Measurements from ENCODE around the gene L3HYPDH. TPM values are rescaled to one million over a fixed set of nuclear protein-coding genes. Genes with fewer than 3 reads are reported as not detected.
A peak's percentile ranks its signal among the peaks of the same experiment; 100 is the strongest.

L3HYPDH gene
- polyA plus RNA-seq, 1 donor from 2014 or later, result 14.9 TPM

DNA sequence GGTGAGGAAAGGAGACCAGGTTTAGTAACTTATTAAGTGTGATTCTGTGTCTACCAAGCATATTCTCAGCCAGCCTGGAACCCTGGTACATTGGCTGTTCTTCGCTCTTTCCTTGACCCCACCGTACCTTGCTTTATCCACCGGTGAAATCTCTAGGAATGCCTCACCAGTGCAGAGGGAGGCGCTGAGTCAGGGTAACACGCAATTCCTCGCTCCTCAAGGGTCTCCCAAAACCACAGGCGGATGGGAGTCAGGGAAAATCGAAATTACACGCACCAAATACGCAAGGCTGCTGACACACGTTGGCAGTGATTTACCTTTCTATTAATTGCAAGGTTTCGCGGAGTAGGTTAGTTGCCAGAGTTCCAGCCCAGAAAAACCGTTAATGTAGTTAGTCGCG is 845 bp downstream of the L3HYPDH start:
- peak overlapping the region; percentile 87 for H3K4me2 ChIP-seq (ENCODE audit: low read length)
- H4K20me1 ChIP-seq (ENCODE audit: insufficient read depth), result no peaks in the 10 kb centered on the region
- peak overlapping the region; percentile 82 for H3K27ac ChIP-seq (ENCODE audit: low read length)

DNA sequence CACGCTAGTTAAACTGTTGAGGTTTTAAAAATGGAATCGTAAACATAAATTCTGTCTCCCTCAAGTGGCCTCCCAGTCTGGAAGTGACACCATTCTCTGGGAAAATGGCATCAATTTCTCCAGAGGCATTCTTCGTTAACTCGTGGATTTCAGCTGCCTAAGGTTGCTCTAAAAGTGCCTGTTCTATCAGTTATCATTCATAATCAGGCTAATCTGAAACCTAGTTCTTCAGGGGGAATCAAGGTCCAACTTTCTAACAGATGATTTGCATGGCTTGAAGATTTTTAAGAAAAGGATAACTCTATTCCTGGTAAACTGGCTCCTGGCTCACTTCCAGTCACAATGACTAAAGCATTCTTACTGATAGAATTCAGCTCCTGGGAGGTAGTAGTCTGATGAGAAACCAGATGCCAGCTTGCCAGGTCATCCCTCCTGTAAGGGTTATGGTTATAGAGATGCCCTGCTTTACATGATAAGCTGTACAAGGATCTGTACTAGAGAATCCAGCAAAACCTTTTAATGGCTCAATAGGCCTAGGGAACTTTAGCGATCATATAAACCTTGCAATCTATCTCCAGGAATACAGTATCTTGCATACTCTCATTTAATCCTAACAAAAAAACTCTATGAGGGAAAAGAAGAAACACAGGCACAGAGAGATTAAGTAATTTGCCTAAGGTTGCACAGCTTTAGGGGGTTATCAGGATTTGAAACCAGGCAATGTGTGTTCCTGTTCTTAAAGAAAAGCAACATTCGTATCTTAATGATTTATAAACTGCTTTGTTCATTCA is 1.5 kb downstream of the L3HYPDH start:
- Histone ChIP-seq H3K27ac (ENCODE audit: low read length) (no peak overlapping the region), H4K20me1 (ENCODE audit: insufficient read depth) (no peaks in the 10 kb centered on the region), H3K36me3 (ENCODE audit: insufficient read depth, low read length) (no peaks in the 10 kb centered on the region), H3K9me2 (ENCODE audit: insufficient read depth, low read length) (no peaks in the 10 kb centered on the region), H3K9ac (ENCODE audit: low read length) (peak overlapping the region; percentile 79), H2AFZ (ENCODE audit: low read depth, low read length) (peak overlapping the region; percentile 84), H3K9me3 (ENCODE audit: low read length) (no peaks in the 10 kb centered on the region), H3K4me3 (ENCODE audit: low read length) (peak overlapping the region; percentile 88), H3F3A (ENCODE audit: insufficient read depth, low read length, poor library complexity, severe bottlenecking) (no peaks in the 10 kb centered on the region), H3K4me2 (ENCODE audit: low read length) (peak overlapping the region; percentile 87), H3K79me2 (replicated peaks; ENCODE audit: insufficient read depth, low read length) (peaks cover 26% of the 10 kb centered on the region), H3K27me3 (ENCODE audit: insufficient read depth, low read depth, low read length) (no peaks in the 10 kb centered on the region)
- TF ChIP-seq EP300 (conservative IDR thresholded peaks at IDR 0.05; ENCODE audit: poor library complexity, severe bottlenecking), result no peak
- TF ChIP-seq, protein P1, sequence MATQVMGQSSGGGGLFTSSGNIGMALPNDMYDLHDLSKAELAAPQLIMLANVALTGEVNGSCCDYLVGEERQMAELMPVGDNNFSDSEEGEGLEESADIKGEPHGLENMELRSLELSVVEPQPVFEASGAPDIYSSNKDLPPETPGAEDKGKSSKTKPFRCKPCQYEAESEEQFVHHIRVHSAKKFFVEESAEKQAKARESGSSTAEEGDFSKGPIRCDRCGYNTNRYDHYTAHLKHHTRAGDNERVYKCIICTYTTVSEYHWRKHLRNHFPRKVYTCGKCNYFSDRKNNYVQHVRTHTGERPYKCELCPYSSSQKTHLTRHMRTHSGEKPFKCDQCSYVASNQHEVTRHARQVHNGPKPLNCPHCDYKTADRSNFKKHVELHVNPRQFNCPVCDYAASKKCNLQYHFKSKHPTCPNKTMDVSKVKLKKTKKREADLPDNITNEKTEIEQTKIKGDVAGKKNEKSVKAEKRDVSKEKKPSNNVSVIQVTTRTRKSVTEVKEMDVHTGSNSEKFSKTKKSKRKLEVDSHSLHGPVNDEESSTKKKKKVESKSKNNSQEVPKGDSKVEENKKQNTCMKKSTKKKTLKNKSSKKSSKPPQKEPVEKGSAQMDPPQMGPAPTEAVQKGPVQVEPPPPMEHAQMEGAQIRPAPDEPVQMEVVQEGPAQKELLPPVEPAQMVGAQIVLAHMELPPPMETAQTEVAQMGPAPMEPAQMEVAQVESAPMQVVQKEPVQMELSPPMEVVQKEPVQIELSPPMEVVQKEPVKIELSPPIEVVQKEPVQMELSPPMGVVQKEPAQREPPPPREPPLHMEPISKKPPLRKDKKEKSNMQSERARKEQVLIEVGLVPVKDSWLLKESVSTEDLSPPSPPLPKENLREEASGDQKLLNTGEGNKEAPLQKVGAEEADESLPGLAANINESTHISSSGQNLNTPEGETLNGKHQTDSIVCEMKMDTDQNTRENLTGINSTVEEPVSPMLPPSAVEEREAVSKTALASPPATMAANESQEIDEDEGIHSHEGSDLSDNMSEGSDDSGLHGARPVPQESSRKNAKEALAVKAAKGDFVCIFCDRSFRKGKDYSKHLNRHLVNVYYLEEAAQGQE (IDR thresholded peaks at IDR 0.05; ENCODE audit: borderline replicate concordance), result no peak
- TF ChIP-seq EZH2 (IDR thresholded peaks at IDR 0.05; ENCODE audit: borderline replicate concordance, insufficient read depth, low read length, poor library complexity, severe bottlenecking), result no peak
- TF ChIP-seq TAF1 (IDR thresholded peaks at IDR 0.05; ENCODE audit: low read depth), result no peak
- no peak for TF ChIP-seq POLR2AphosphoS5 (IDR thresholded peaks at IDR 0.05)
- TF ChIP-seq RAD21 (conservative IDR thresholded peaks at IDR 0.05), result no peak
- TF ChIP-seq MXI1 (conservative IDR thresholded peaks at IDR 0.05; ENCODE audit: poor library complexity, severe bottlenecking), result no peak
- TF ChIP-seq SMC3 (conservative IDR thresholded peaks at IDR 0.05; ENCODE audit: poor library complexity), result no peak
- TF ChIP-seq, protein P2, sequence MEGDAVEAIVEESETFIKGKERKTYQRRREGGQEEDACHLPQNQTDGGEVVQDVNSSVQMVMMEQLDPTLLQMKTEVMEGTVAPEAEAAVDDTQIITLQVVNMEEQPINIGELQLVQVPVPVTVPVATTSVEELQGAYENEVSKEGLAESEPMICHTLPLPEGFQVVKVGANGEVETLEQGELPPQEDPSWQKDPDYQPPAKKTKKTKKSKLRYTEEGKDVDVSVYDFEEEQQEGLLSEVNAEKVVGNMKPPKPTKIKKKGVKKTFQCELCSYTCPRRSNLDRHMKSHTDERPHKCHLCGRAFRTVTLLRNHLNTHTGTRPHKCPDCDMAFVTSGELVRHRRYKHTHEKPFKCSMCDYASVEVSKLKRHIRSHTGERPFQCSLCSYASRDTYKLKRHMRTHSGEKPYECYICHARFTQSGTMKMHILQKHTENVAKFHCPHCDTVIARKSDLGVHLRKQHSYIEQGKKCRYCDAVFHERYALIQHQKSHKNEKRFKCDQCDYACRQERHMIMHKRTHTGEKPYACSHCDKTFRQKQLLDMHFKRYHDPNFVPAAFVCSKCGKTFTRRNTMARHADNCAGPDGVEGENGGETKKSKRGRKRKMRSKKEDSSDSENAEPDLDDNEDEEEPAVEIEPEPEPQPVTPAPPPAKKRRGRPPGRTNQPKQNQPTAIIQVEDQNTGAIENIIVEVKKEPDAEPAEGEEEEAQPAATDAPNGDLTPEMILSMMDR (IDR thresholded peaks at IDR 0.05; ENCODE audit: poor library complexity, severe bottlenecking), result no peak

More for the DNA sequence above, 845 bp downstream of the L3HYPDH start:
- Histone ChIP-seq H3K4me3 (ENCODE audit: low read length) (peak overlapping the region; percentile 88), H3F3A (ENCODE audit: insufficient read depth, low read length, poor library complexity, severe bottlenecking) (no peaks in the 10 kb centered on the region), H3K9me3 (ENCODE audit: low read length) (no peaks in the 10 kb centered on the region), H3K36me3 (ENCODE audit: insufficient read depth, low read length) (no peaks in the 10 kb centered on the region), H3K9ac (ENCODE audit: low read length) (peak overlapping the region; percentile 79), H3K9me2 (ENCODE audit: insufficient read depth, low read length) (no peaks in the 10 kb centered on the region), H3K27me3 (ENCODE audit: insufficient read depth, low read depth, low read length) (no peaks in the 10 kb centered on the region), H2AFZ (ENCODE audit: low read depth, low read length) (peak overlapping the region; percentile 84), H3K79me2 (replicated peaks; ENCODE audit: insufficient read depth, low read length) (peaks cover 27% of the 10 kb centered on the region)
- TF ChIP-seq, protein P2 (IDR thresholded peaks at IDR 0.05; ENCODE audit: poor library complexity, severe bottlenecking), result no peak
- TF ChIP-seq RAD21 (conservative IDR thresholded peaks at IDR 0.05) (no peak), MXI1 (conservative IDR thresholded peaks at IDR 0.05; ENCODE audit: poor library complexity, severe bottlenecking) (no peak), TAF1 (IDR thresholded peaks at IDR 0.05; ENCODE audit: low read depth) (no peak), SMC3 (conservative IDR thresholded peaks at IDR 0.05; ENCODE audit: poor library complexity) (no peak), EP300 (conservative IDR thresholded peaks at IDR 0.05; ENCODE audit: poor library complexity, severe bottlenecking) (no peak), POLR2AphosphoS5 (IDR thresholded peaks at IDR 0.05) (no peak), EZH2 (IDR thresholded peaks at IDR 0.05; ENCODE audit: borderline replicate concordance, insufficient read depth, low read length, poor library complexity, severe bottlenecking) (no peak)
- TF ChIP-seq, protein P1 (IDR thresholded peaks at IDR 0.05; ENCODE audit: borderline replicate concordance), result no peak
